NCI-H510A treated with DMSO at 0.1 percent for 48 hours (cell line): ENCODE measurements around the gene TRIM13.

Experiments used
- DNase-seq: peaks from one replicate; lab custom pipeline; 2025; lab: John Stamatoyannopoulos, UW

The TRIM13 gene

GRCh38 chr13:50065712-50066111 is 68.9 kb downstream of the TRIM13 start:
- no peak for DNase-seq
